ENCODE data around the gene FNIP1. TPM values are rescaled to one million over a fixed set of nuclear protein-coding genes. Genes with fewer than 3 reads are reported as not detected.

Gene FNIP1
- total RNA-seq, 6 experiments from 2014 or later, result 14.2 to 25.2 (median 20.9) TPM

- Histone ChIP-seq H3K4me3 (no peak overlapping the region), H3K27me3 (no peaks in the 10 kb centered on the region), H3K27ac (no peak overlapping the region), H3K4me1 (peaks cover 0 to 9% (median 0%) of the 10 kb centered on the region in 4 donors), H3K9me3 (no peaks in the 10 kb centered on the region), H3K36me3 (no peaks in the 10 kb centered on the region)
- 89% methylated on average over 1 of the region's 1 CpG for WGBS (ENCODE audit: insufficient coverage, low coverage, low lambda C conversion rate, missing lambda C conversion rate)
- TF ChIP-seq, protein P1, sequence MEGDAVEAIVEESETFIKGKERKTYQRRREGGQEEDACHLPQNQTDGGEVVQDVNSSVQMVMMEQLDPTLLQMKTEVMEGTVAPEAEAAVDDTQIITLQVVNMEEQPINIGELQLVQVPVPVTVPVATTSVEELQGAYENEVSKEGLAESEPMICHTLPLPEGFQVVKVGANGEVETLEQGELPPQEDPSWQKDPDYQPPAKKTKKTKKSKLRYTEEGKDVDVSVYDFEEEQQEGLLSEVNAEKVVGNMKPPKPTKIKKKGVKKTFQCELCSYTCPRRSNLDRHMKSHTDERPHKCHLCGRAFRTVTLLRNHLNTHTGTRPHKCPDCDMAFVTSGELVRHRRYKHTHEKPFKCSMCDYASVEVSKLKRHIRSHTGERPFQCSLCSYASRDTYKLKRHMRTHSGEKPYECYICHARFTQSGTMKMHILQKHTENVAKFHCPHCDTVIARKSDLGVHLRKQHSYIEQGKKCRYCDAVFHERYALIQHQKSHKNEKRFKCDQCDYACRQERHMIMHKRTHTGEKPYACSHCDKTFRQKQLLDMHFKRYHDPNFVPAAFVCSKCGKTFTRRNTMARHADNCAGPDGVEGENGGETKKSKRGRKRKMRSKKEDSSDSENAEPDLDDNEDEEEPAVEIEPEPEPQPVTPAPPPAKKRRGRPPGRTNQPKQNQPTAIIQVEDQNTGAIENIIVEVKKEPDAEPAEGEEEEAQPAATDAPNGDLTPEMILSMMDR (IDR thresholded peaks at IDR 0.05), result no peak
- no peak for TF ChIP-seq POLR2A (IDR thresholded peaks at IDR 0.05)
- ATAC-seq (no peak), DNase-seq (no peak)
- intact Hi-C loops (cut with DNase I), result no loop called here
Measured at GRCh38 chr5:131776450-131776849, 20.4 kb downstream of the FNIP1 start.

- H3K27me3 ChIP-seq, result no peaks in the 10 kb centered on the region
- no peak for ATAC-seq
- H3K4me1 ChIP-seq, result peaks cover 0 to 9% (median 0%) of the 10 kb centered on the region in 4 donors
- intact Hi-C loops (cut with DNase I), result no loop called here
- H3K9me3 ChIP-seq, result no peaks in the 10 kb centered on the region
- WGBS (ENCODE audit: insufficient coverage, low coverage, low lambda C conversion rate, missing lambda C conversion rate), result 67% methylated on average over 4 of the region's 4 CpGs
- H3K27ac ChIP-seq, result no peak overlapping the region
- TF ChIP-seq POLR2A (IDR thresholded peaks at IDR 0.05), result no peak
- TF ChIP-seq, protein P1 (IDR thresholded peaks at IDR 0.05), result no peak
- H3K4me3 ChIP-seq, result no peak overlapping the region
- no peaks in the 10 kb centered on the region for H3K36me3 ChIP-seq
- no peak for DNase-seq
Measured at GRCh38 chr5:131774652-131775367, 22.0 kb downstream of the FNIP1 start.

DNA sequence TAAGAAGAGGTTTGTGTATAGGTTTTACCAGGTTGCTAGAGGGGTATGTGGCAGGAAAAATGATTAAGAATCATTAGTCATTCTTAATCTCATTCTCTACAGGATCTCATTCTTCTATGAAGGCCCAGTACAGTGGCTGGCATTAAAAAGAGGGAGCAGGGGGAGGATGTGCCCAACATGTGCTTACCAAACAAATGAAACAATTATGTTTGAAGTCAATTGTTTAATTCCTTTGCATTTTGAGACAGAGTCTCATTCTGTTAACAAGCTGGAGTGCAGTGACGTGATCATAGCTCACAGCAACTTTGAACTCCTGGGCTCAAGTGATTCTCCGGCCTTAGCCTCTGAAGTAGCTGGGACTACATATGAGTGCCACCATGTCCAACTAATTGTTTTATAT lies 23.0 kb downstream of the FNIP1 start:
- TF ChIP-seq POLR2A (IDR thresholded peaks at IDR 0.05), result no peak
- TF ChIP-seq, protein P1 (IDR thresholded peaks at IDR 0.05), result no peak
- intact Hi-C loops (cut with DNase I), result no loop called here
- peaks cover 0 to 9% (median 0%) of the 10 kb centered on the region in 4 donors for H3K4me1 ChIP-seq
- no peaks in the 10 kb centered on the region for H3K9me3 ChIP-seq
- H3K4me3 ChIP-seq, result no peak overlapping the region
- 95% methylated on average over 2 of the region's 2 CpGs for WGBS (ENCODE audit: insufficient coverage, low coverage, low lambda C conversion rate, missing lambda C conversion rate)
- ATAC-seq, result no peak
- DNase-seq, result no peak
- no peak overlapping the region for H3K27ac ChIP-seq
- H3K27me3 ChIP-seq, result no peaks in the 10 kb centered on the region
- no peaks in the 10 kb centered on the region for H3K36me3 ChIP-seq

- intact Hi-C loops (cut with DNase I), result no loop called here
- Histone ChIP-seq H3K36me3 (no peaks in the 10 kb centered on the region), H3K27ac (no peak overlapping the region), H3K4me1 (peaks cover 0 to 11% (median 0%) of the 10 kb centered on the region in 4 donors), H3K4me3 (no peak overlapping the region), H3K27me3 (no peaks in the 10 kb centered on the region), H3K9me3 (no peaks in the 10 kb centered on the region)
- 74% methylated on average over 4 of the region's 4 CpGs for WGBS (ENCODE audit: insufficient coverage, low coverage, low lambda C conversion rate, missing lambda C conversion rate)
- ATAC-seq, result no peak
- no peak for DNase-seq
- no peak for TF ChIP-seq POLR2A (IDR thresholded peaks at IDR 0.05)
- TF ChIP-seq, protein P1 (IDR thresholded peaks at IDR 0.05), result no peak
Measured at GRCh38 chr5:131771692-131772091, 25.1 kb downstream of the FNIP1 start.
